Mesendoderm (in vitro differentiated cells): ENCODE data around the gene BBLN.

Experiments
- DNase-seq: peaks from one replicate; pipeline ENCODE4 v3.0.0; 2013
- H2AK5ac ChIP-seq: 2 replicates; pipeline ENCODE4 v1.6.1; 2013; ENCODE audit warnings: low read length, inconsistent platforms
- H2BK120ac ChIP-seq: 2 replicates; pipeline ENCODE4 v1.6.1; 2013; ENCODE audit warnings: low read depth, mild to moderate bottlenecking, low read length, moderate library complexity, mixed read lengths
- H2BK15ac ChIP-seq: replicated peaks from 2 replicates; pipeline ENCODE4 v1.6.1; 2013; ENCODE audit warnings: low read depth, mild to moderate bottlenecking, moderate library complexity
- H2BK5ac ChIP-seq: 2 replicates; pipeline ENCODE4 v1.6.1; 2013; ENCODE audit warnings: low read length, inconsistent platforms
- H3K18ac ChIP-seq: 2 replicates; pipeline ENCODE4 v1.6.1; 2013; ENCODE audit warnings: mild to moderate bottlenecking, low read length, mixed read lengths
- H3K23ac ChIP-seq: one replicate; pipeline ENCODE4 v1.6.1; 2013; ENCODE audit warnings: low read length
- H3K27ac ChIP-seq: 2 replicates; pipeline ENCODE4 v1.5.1; 2013; ENCODE audit warnings: low read depth, mild to moderate bottlenecking, inconsistent platforms, low read length, moderate library complexity
- H3K27me3 ChIP-seq: 2 replicates; pipeline ENCODE4 v1.6.1; 2013; ENCODE audit warnings: low read length, control low read depth, mild to moderate bottlenecking, inconsistent platforms; ENCODE audit not compliant: insufficient read depth, poor library complexity
- H3K36me3 ChIP-seq: 2 replicates; pipeline ENCODE4 v1.6.1; 2013; ENCODE audit warnings: low read length, inconsistent platforms; ENCODE audit not compliant: control insufficient read depth, insufficient read depth
- H3K4ac ChIP-seq: one replicate; pipeline ENCODE4 v1.6.1; 2013; ENCODE audit warnings: low read depth, mild to moderate bottlenecking, low read length, moderate library complexity
- H3K4me1 ChIP-seq: 2 replicates; pipeline ENCODE4 v1.6.1; 2013; ENCODE audit warnings: low read depth, low read length, inconsistent platforms; ENCODE audit not compliant: control insufficient read depth
- H3K4me2 ChIP-seq: 2 replicates; pipeline ENCODE4 v1.6.1; 2013; ENCODE audit warnings: low read length
- H3K4me3 ChIP-seq: 2 replicates; pipeline ENCODE4 v1.5.1; 2013; ENCODE audit warnings: mild to moderate bottlenecking, low read length
- H3K56ac ChIP-seq: one replicate; pipeline ENCODE4 v1.6.1; 2013; ENCODE audit warnings: low read length
- H3K79me1 ChIP-seq: 2 replicates; pipeline ENCODE4 v1.6.1; 2013; ENCODE audit warnings: low read length, inconsistent platforms
- H3K79me2 ChIP-seq: 2 replicates; pipeline ENCODE4 v1.6.1; 2013; ENCODE audit warnings: mild to moderate bottlenecking, low read length; ENCODE audit not compliant: control insufficient read depth, insufficient read depth
- H3K9ac ChIP-seq: 2 replicates; pipeline ENCODE4 v1.6.1; 2013; ENCODE audit warnings: low read length, inconsistent platforms
- H4K5ac ChIP-seq: one replicate; pipeline ENCODE4 v1.6.1; 2013; ENCODE audit warnings: low read length
- H4K8ac ChIP-seq: one replicate; pipeline ENCODE4 v1.6.1; 2013; ENCODE audit warnings: low read depth, mild to moderate bottlenecking, control low read depth, low read length, moderate library complexity
- WGBS: extraction: QIAGEN DNeasy Blood & Tissue Kit; methylation state at CpG from one replicate; pipeline ENCODE4 v1.1.7; 2013; ENCODE audit warnings: low lambda C conversion rate, missing lambda C conversion rate; ENCODE audit not compliant: insufficient coverage; ENCODE audit errors: extremely low coverage; 5-methylcytosine and 5-hydroxymethylcytosine counted together

The BBLN gene

GRCh38 chr9:128116104-128117083 is 43.7 kb upstream of the BBLN start:
- no peak overlapping the region for H3K4me2 ChIP-seq
- H2BK15ac ChIP-seq = no peak overlapping the region
- no peaks in the 10 kb centered on the region for H3K79me2 ChIP-seq
- H3K18ac ChIP-seq = no peak overlapping the region
- H2AK5ac ChIP-seq = no peak overlapping the region
- no peak overlapping the region for H3K56ac ChIP-seq
- no peak overlapping the region for H3K23ac ChIP-seq
- H3K4me3 ChIP-seq = no peak overlapping the region
- no peak overlapping the region for H3K27ac ChIP-seq
- no peak overlapping the region for H4K8ac ChIP-seq
- no peak overlapping the region for H2BK120ac ChIP-seq
- H3K27me3 ChIP-seq = no peaks in the 10 kb centered on the region
- H3K4ac ChIP-seq = no peak overlapping the region
- no peaks in the 10 kb centered on the region for H3K36me3 ChIP-seq
- DNase-seq = no peak
- H2BK5ac ChIP-seq = no peak overlapping the region
- H4K5ac ChIP-seq = no peak overlapping the region
- peaks cover 3% of the 10 kb centered on the region for H3K4me1 ChIP-seq
- no peak overlapping the region for H3K9ac ChIP-seq
- H3K79me1 ChIP-seq = no peaks in the 10 kb centered on the region
- WGBS = no CpG with 5 or more reads among the region's 16 CpGs

DNA sequence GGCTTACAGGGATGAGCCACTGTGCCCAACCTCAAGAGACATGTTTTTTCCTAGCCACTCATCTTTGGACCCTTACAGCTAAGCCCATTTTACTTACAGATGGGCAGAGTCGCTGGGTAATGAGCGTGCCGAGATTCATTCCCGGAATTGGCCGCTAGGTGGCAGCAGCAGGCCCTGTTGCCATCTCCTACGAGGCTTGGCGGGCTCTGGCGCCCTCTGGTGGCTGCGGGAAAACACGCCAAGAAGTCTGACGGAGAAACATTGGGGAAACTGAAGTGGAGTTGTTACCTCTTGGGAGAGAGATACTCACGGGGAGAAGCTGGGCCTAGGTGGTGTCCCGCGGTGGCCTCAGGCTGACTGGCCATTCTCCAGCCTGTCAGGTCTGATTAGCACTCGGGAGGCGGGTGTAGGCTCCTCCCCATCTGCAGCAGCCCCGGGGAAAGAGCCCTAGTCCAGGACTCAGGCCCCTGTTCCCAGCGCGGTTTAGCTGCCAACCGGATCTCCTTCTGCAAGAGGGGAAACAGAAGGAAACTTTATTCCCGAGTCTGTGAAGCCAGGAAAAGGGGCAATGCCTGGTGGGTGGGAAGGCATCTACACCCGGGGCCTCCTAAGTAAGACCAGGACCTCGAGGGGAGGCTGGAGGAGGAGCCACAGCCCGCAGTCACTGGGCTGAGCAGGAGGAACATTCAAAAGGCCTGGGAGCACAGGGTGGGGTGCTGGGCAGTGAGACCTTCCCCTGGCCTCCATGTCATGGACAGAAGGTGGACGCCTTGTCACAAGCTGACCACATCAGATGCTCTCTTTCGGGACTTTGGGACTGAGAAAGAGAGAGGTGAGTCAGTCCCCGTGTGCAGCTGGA is 42.2 kb upstream of the BBLN start:
- Histone ChIP-seq H2AK5ac (no peak overlapping the region), H3K36me3 (no peaks in the 10 kb centered on the region), H3K79me2 (no peaks in the 10 kb centered on the region), H3K4me1 (peaks cover 3% of the 10 kb centered on the region), H3K9ac (peak overlapping the region; percentile 56), H3K79me1 (no peaks in the 10 kb centered on the region), H3K27ac (no peak overlapping the region), H3K4me3 (no peak overlapping the region), H3K56ac (peak overlapping the region; percentile 58), H3K27me3 (no peaks in the 10 kb centered on the region), H3K23ac (no peak overlapping the region), H2BK15ac (no peak overlapping the region), H2BK120ac (no peak overlapping the region), H2BK5ac (no peak overlapping the region), H4K5ac (no peak overlapping the region), H3K4ac (no peak overlapping the region), H3K4me2 (no peak overlapping the region), H4K8ac (no peak overlapping the region), H3K18ac (no peak overlapping the region)
- no CpG with 5 or more reads among the region's 27 CpGs for WGBS
- peak; percentile 95 for DNase-seq

- Histone ChIP-seq H3K4me1 (peaks cover 3% of the 10 kb centered on the region), H3K23ac (no peak overlapping the region), H3K27ac (no peak overlapping the region), H2AK5ac (no peak overlapping the region), H3K4me2 (no peak overlapping the region), H3K56ac (peak overlapping the region; percentile 58), H3K36me3 (no peaks in the 10 kb centered on the region), H4K5ac (no peak overlapping the region), H3K79me1 (no peaks in the 10 kb centered on the region), H2BK15ac (no peak overlapping the region), H3K27me3 (no peaks in the 10 kb centered on the region), H3K4ac (no peak overlapping the region), H3K79me2 (no peaks in the 10 kb centered on the region), H2BK120ac (no peak overlapping the region), H3K9ac (peak overlapping the region; percentile 56), H3K4me3 (no peak overlapping the region), H2BK5ac (no peak overlapping the region), H4K8ac (no peak overlapping the region), H3K18ac (no peak overlapping the region)
- DNase-seq = no peak
- WGBS = no CpG with 5 or more reads among the region's 3 CpGs
Measured at GRCh38 chr9:128118472-128118857, 41.6 kb upstream of the BBLN start.

- Histone ChIP-seq H2BK120ac (no peak overlapping the region), H3K56ac (no peak overlapping the region), H3K4ac (no peak overlapping the region), H3K79me1 (no peaks in the 10 kb centered on the region), H3K4me2 (no peak overlapping the region), H3K27ac (no peak overlapping the region), H3K4me3 (no peak overlapping the region), H3K18ac (no peak overlapping the region), H2BK5ac (no peak overlapping the region), H3K79me2 (no peaks in the 10 kb centered on the region), H2BK15ac (no peak overlapping the region), H2AK5ac (no peak overlapping the region), H3K9ac (no peak overlapping the region), H3K23ac (no peak overlapping the region), H3K4me1 (peaks cover 3% of the 10 kb centered on the region), H4K8ac (no peak overlapping the region), H4K5ac (no peak overlapping the region), H3K36me3 (no peaks in the 10 kb centered on the region), H3K27me3 (no peaks in the 10 kb centered on the region)
- WGBS = no CpG with 5 or more reads among the region's 15 CpGs
- DNase-seq = no peak
Measured at GRCh38 chr9:128118971-128119665, 40.9 kb upstream of the BBLN start.

- Histone ChIP-seq H3K27me3 (no peaks in the 10 kb centered on the region), H3K9ac (no peak overlapping the region), H2BK5ac (no peak overlapping the region), H3K36me3 (no peaks in the 10 kb centered on the region), H3K79me1 (peaks cover under 1% of the 10 kb centered on the region), H3K4me1 (peaks cover 3% of the 10 kb centered on the region), H2BK15ac (no peak overlapping the region), H3K27ac (no peak overlapping the region), H3K4me2 (no peak overlapping the region), H3K18ac (no peak overlapping the region), H2BK120ac (no peak overlapping the region), H3K4ac (no peak overlapping the region), H4K5ac (no peak overlapping the region), H3K23ac (no peak overlapping the region), H3K4me3 (no peak overlapping the region), H4K8ac (no peak overlapping the region), H3K79me2 (no peaks in the 10 kb centered on the region), H3K56ac (no peak overlapping the region), H2AK5ac (no peak overlapping the region)
- DNase-seq = no peak
- no CpG with 5 or more reads among the region's 20 CpGs for WGBS
Measured at GRCh38 chr9:128120061-128120740, 39.9 kb upstream of the BBLN start.
